A549 (cell line): ENCODE results near the gene CHP2.

Experiments used
- EP300 ChIP-seq, 2 experiments: fragments of >200 bp; sonication (Bioruptor Twin); formaldehyde crosslinking; IDR thresholded peaks; 2 replicates in 1 of 2; 3 replicates in 1 of 2; pipeline ENCODE4 v1.6.1; 2016 to 2017
- KDM1A ChIP-seq: fragments of 200-600 bp; sonication (generic); IDR thresholded peaks from 2 replicates; pipeline ENCODE4 v1.6.1; 2016; ENCODE audit warnings: low read depth, mild to moderate bottlenecking
- MAX ChIP-seq: IDR thresholded peaks from 2 replicates; pipeline ENCODE4 v1.6.1; 2012
- PHF8 ChIP-seq: fragments of 200-600 bp; sonication (generic); IDR thresholded peaks from 2 replicates; pipeline ENCODE4 v1.6.1; 2016; ENCODE audit warnings: low read depth, mild to moderate bottlenecking, antibody characterized with exemption, moderate library complexity, borderline replicate concordance
- POLR2AphosphoS2 ChIP-seq: conservative IDR thresholded peaks from 2 replicates; pipeline ENCODE4 v1.6.1; 2012; ENCODE audit warnings: low read length, improper control_type of control experiment, inconsistent platforms
- RAD21 ChIP-seq, 2 experiments: fragments of >200 bp in 1 of 2; sonication (Bioruptor Twin) in 1 of 2; formaldehyde crosslinking in 1 of 2; IDR thresholded peaks in 1 of 2; conservative IDR thresholded peaks in 1 of 2; 2 replicates in 1 of 2; 3 replicates in 1 of 2; pipeline ENCODE4 v1.6.1; 2012 to 2018; ENCODE audit warnings: inconsistent platforms in 1 of 2
- RCOR1 ChIP-seq: fragments of 150-350 bp; IDR thresholded peaks from 2 replicates; pipeline ENCODE4 v1.6.1; 2014; ENCODE audit warnings: antibody characterized with exemption, low read length, low read depth
- SMC3 ChIP-seq: fragments of >200 bp; sonication (Bioruptor Twin); formaldehyde crosslinking; IDR thresholded peaks from 3 replicates; pipeline ENCODE4 v1.6.1; 2018; ENCODE audit warnings: inconsistent platforms
- TF ChIP-seq, protein P1 (sequence below): fragments of >200 bp; sonication (Bioruptor Twin); formaldehyde crosslinking; IDR thresholded peaks from 3 replicates; pipeline ENCODE4 v1.5.1; 2016

DNA sequence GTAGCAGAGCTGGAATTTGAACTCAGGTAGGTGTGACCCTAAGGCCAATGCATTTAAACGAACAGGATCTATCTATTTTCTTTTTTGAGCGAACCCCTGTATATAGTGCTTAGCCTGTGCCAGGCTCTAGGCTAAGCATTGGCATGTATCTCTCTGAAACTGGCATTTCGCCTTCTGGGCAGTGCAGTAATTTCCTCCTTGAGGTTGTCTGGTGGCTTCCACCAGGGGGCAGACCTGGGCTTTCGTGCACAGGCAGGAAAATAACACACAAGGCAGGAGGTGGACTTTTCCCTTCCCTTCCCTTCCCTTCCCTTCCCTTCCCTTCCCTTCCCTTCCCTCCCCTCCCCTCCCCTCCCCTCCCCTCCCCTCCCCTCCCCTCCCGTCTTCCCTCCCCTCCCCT lies 46.6 kb downstream of the CHP2 start:
- TF ChIP-seq POLR2AphosphoS2, result no peak
- TF ChIP-seq, protein P1, sequence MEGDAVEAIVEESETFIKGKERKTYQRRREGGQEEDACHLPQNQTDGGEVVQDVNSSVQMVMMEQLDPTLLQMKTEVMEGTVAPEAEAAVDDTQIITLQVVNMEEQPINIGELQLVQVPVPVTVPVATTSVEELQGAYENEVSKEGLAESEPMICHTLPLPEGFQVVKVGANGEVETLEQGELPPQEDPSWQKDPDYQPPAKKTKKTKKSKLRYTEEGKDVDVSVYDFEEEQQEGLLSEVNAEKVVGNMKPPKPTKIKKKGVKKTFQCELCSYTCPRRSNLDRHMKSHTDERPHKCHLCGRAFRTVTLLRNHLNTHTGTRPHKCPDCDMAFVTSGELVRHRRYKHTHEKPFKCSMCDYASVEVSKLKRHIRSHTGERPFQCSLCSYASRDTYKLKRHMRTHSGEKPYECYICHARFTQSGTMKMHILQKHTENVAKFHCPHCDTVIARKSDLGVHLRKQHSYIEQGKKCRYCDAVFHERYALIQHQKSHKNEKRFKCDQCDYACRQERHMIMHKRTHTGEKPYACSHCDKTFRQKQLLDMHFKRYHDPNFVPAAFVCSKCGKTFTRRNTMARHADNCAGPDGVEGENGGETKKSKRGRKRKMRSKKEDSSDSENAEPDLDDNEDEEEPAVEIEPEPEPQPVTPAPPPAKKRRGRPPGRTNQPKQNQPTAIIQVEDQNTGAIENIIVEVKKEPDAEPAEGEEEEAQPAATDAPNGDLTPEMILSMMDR, result peak; percentile 62
- TF ChIP-seq KDM1A, result no peak
- no peak for TF ChIP-seq EP300 (IDR thresholded peaks at IDR 0.05)
- no peak for TF ChIP-seq RCOR1
- no peak for TF ChIP-seq PHF8
- TF ChIP-seq MAX, result no peak
- TF ChIP-seq RAD21 (conservative IDR thresholded peaks at IDR 0.05 in 1 of 2, IDR thresholded peaks at IDR 0.05 in 1 of 2), result peak; percentile 77 to 86
- peak; percentile 85 for TF ChIP-seq SMC3
